ENCODE results near the gene ARMC10. TPM values are rescaled to one million over a fixed set of nuclear protein-coding genes. Genes with fewer than 3 reads are reported as not detected.

ARMC10 gene
- total RNA-seq, 1 experiment from 2014 or later: 23.3 TPM

- TSS peak; percentile 64 for BruUV-seq (replicated peaks)
- intact Hi-C loops (cut with micrococcal nuclease): loop anchor here (2.0 kb wide), 1 partner anchor 69 kb away; no protein-coding TSS in a partner anchor
Measured at GRCh38 chr7:103073989-103074518, 886 bp upstream of the ARMC10 start.

GRCh38 chr7:103075337-103075918 is 488 bp downstream of the ARMC10 start:
- no peaks in the 10 kb centered on the region for H3K27me3 ChIP-seq (ENCODE audit: low read length)
- H3K79me2 ChIP-seq (ENCODE audit: low read length): peaks cover 49% of the 10 kb centered on the region
- CTCF ChIA-PET: interaction anchor here (0.5 to 2.5 kb wide), 6 partner anchors 13 to 327 kb away, joined by 3 to 9 read pairs (median 3); partner anchors contain the start of gene FAM185A

More at GRCh38 chr7:103073989-103074518, 886 bp upstream of the ARMC10 start:
- H2AFZ ChIP-seq (ENCODE audit: low read length): peak overlapping the region; percentile 99
- ATAC-seq (peak; percentile 20), DNase-seq (peak; percentile 34)
- H3K9me2 ChIP-seq (replicated peaks; ENCODE audit: low read length): no peaks in the 10 kb centered on the region
- CTCF ChIA-PET: interaction anchor here (2.5 kb wide), 1 partner anchor 12 kb away, joined by 9 read pairs; no protein-coding TSS in a partner anchor
- no peaks in the 10 kb centered on the region for H4K20me1 ChIP-seq (ENCODE audit: low read length)
- H3K9ac ChIP-seq (ENCODE audit: low read length): peak overlapping the region; percentile 81
- H3K36me3 ChIP-seq (ENCODE audit: low read depth, low read length): no peaks in the 10 kb centered on the region
- peak overlapping the region; percentile 59; the same call in 1 of the 2 replicates for H3K27ac ChIP-seq (ENCODE audit: low read length)
- no peak for TF ChIP-seq EZH2phosphoT487 (IDR thresholded peaks at IDR 0.05; ENCODE audit: borderline replicate concordance, low read length)
- TF ChIP-seq CTCF (conservative IDR thresholded peaks at IDR 0.05; ENCODE audit: low read depth, low read length): no peak
- TF ChIP-seq EZH2 (IDR thresholded peaks at IDR 0.05; ENCODE audit: low read length, unreplicated experiment): no peak
- H3K79me2 ChIP-seq (ENCODE audit: low read length): peaks cover 38% of the 10 kb centered on the region
- H3K4me3 ChIP-seq (ENCODE audit: low read length): peak overlapping the region; percentile 98
- H3K27me3 ChIP-seq (ENCODE audit: low read length): no peaks in the 10 kb centered on the region
- H3K9me3 ChIP-seq (ENCODE audit: low read length): no peaks in the 10 kb centered on the region
- H3F3A ChIP-seq (ENCODE audit: low read length, unreplicated experiment): no peaks in the 10 kb centered on the region
- H3K4me2 ChIP-seq (ENCODE audit: low read length): peak overlapping the region; percentile 90
- H3K4me1 ChIP-seq (ENCODE audit: insufficient read depth, low read length): peaks cover 12% of the 10 kb centered on the region; the same call in 1 of the 2 replicates
- POLR2A ChIA-PET (ENCODE audit: unreplicated experiment): no interaction called here

More at GRCh38 chr7:103075337-103075918, 488 bp downstream of the ARMC10 start:
- DNase-seq (peak; percentile 32), ATAC-seq (peak; percentile 42)
- peak overlapping the region; percentile 99 for H2AFZ ChIP-seq (ENCODE audit: low read length)
- no peaks in the 10 kb centered on the region; the same call in 1 of the 2 replicates for H3K36me3 ChIP-seq (ENCODE audit: low read depth, low read length)
- POLR2A ChIA-PET (ENCODE audit: unreplicated experiment): interaction anchor here (0.7 to 1.0 kb wide), 3 partner anchors 74 to 327 kb away, joined by 3 to 5 read pairs (median 4); no protein-coding TSS in a partner anchor
- no peak for TF ChIP-seq EZH2 (IDR thresholded peaks at IDR 0.05; ENCODE audit: low read length, unreplicated experiment)
- no peak for TF ChIP-seq EZH2phosphoT487 (IDR thresholded peaks at IDR 0.05; ENCODE audit: borderline replicate concordance, low read length)
- no peak for TF ChIP-seq CTCF (conservative IDR thresholded peaks at IDR 0.05; ENCODE audit: low read depth, low read length)
- H3K27ac ChIP-seq (ENCODE audit: low read length): peak overlapping the region; percentile 59
- peak overlapping the region; percentile 81 for H3K9ac ChIP-seq (ENCODE audit: low read length)
- BruUV-seq (replicated peaks): TSS peak; percentile 61
- no peaks in the 10 kb centered on the region for H3K9me2 ChIP-seq (replicated peaks; ENCODE audit: low read length)
- intact Hi-C loops (cut with micrococcal nuclease): loop anchor here (2.0 kb wide), 1 partner anchor 67 kb away; no protein-coding TSS in a partner anchor
- H3K9me3 ChIP-seq (ENCODE audit: low read length): no peaks in the 10 kb centered on the region
- H3F3A ChIP-seq (ENCODE audit: low read length, unreplicated experiment): no peaks in the 10 kb centered on the region
- H3K4me1 ChIP-seq (ENCODE audit: insufficient read depth, low read length): peaks cover 12% of the 10 kb centered on the region; the same call in 1 of the 2 replicates
- peak overlapping the region; percentile 98 for H3K4me3 ChIP-seq (ENCODE audit: low read length)
- H3K4me2 ChIP-seq (ENCODE audit: low read length): peak overlapping the region; percentile 90
- no peaks in the 10 kb centered on the region for H4K20me1 ChIP-seq (ENCODE audit: low read length)
